Fibroblast of skin of left quadriceps (primary cell): ENCODE data around the gene DOCK1.

Source experiments
- DNase-seq, 2 experiments: peaks; one replicate each; pipeline ENCODE4 v3.0.0-alpha.2; 2013; ENCODE audit warnings: low read depth in 2 of 2

DOCK1 gene

GRCh38 chr10:127398140-127398970, 493.1 kb downstream of the DOCK1 start:
- DNase-seq: peak; percentile 6 to 13

GRCh38 chr10:127398971-127399365, 493.7 kb downstream of the DOCK1 start:
- DNase-seq: no peak

- no peak for DNase-seq
These were observed 494.4 kb downstream of the DOCK1 start for GRCh38 chr10:127399668-127400067.

DNA sequence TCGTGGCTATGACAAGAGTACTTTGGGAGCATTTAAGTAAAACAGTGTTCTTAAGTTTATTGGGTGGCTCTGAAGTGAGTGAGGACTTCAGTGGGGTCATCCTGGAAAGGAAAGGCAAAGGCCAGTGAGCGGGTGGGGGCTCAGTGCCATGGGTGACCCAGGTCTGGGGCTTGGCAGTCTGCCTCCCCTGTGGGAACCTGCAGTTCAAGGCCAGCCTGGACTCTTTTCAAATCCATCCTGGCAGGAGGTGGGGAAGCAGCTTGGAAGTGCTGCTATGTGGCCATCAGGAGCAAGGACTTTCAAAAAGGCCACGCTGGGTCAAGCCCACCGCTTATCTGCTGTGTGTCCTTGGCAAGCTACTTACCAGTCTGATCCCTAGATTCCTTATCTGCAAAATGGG, 495.0 kb downstream of the DOCK1 start:
- no peak for DNase-seq

- DNase-seq: no peak
These were observed 497.6 kb downstream of the DOCK1 start for GRCh38 chr10:127402596-127403409.

- DNase-seq: peak in 1 of 2 experiments; percentile 7
These were observed 500.0 kb downstream of the DOCK1 start for GRCh38 chr10:127405221-127405620.

- no peak for DNase-seq
These were observed 500.9 kb downstream of the DOCK1 start for GRCh38 chr10:127406018-127406550.

DNA sequence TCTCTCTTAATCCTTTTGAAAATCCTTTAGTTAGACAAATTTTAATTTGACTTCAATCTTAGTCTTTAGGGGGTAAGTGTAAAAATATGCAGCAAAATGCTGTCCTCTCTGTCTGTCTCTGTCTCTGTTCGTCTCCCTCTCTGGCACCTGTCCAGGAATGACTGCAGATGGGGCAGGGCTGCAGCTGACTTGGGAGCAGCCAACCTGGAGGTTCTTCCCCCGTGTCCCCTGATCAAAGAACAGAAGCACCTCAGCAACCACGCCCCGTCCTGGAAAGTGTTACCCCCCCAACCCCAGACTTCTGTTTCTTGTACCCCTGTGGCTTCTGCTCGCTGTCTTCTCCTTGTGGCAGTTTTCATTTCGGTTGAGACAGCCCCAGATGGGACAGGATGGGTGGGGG, 502.3 kb downstream of the DOCK1 start:
- DNase-seq: no peak

DNA sequence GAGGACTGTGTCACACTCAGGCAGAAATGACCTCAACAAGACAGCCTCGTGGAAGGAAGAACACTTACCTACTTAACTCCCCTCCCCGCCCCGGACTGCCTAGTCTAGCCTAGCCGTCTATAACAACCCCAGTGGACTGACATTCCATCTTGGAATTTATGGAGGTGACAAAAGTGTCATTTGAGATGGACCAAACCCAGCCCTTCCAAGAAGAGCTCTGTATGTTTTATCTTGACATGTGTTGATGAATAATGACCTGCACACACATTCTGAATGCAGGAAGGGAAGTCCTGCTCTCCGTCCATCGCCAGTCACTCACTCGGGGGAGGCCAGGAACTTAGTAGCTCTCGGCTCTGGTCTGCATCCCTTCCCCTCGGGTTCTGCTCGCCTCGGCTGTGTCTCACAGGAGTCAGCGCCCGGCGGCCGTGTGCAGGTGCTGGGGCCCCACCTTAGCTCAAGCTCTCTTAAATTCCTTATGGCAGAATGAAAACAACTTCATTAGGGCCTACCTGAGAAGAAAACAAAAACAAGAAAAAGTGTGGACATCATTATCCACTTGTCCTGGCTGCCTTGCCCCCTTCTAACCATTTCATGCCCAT, 503.0 kb downstream of the DOCK1 start:
- DNase-seq: no peak

- DNase-seq: peak; percentile 53 to 64
These were observed 503.5 kb downstream of the DOCK1 start for GRCh38 chr10:127408733-127409132.

DNA sequence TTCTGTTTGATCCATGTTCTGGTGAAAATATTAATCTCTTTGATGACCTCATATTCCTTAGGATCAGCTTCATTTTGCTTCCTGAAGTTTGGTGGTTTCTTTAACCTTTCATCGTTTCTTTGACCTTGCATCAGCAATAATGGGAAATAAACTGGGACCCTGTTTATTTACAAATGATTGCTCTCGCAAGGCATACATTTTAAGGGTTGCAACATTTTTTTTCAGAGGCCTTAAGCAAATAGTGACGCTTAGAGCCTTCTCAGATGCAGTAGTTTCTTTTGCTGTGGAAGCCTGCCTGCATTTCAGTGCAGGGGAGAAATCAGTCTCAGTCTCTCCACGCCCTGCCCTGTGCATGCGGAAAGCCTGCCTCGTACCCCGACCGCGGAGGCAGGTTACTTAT, 504.8 kb downstream of the DOCK1 start:
- no peak for DNase-seq

DNA sequence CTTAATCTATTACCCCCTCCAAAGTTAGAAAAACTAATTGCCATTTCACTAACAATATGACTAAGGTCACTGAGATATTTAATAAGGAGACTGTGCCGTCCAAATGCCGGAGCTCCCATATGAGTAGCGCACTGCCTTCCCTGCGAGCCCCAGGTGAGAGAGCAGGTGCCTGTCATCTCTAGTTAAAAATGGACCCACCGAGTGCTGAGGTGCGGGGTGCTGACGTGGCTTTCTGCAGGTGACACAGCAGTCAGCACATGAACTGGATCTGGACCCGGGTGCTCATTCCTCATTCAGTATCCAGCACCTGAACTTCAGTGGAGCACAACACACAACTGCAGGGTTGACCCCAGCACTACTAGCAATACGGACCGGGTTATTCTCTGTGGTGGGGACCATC, 505.8 kb downstream of the DOCK1 start:
- DNase-seq: no peak

- DNase-seq: no peak
These were observed 508.1 kb downstream of the DOCK1 start for GRCh38 chr10:127413326-127413725.

DNA sequence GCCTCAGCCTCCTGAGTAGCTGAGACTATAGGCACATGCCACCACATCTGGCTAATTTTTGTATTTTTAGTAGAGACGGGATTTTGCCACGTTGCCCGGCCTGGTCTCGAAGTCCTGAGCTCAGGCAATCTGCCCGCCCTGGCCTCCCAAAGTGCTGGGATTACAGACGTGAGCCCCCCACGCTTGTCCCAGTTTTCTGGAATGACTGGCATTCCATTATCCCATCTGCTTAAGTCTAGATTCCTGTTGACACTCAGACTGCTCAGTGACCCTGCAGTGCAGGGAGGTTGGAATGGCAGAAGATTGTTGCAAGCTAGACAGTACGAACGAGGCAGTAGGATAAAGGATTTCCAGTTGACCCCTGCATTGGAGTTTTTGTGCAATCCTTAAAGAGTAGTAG, 508.8 kb downstream of the DOCK1 start:
- DNase-seq: no peak

GRCh38 chr10:127415116-127415515, 509.9 kb downstream of the DOCK1 start:
- no peak for DNase-seq

GRCh38 chr10:127415901-127416581, 510.8 kb downstream of the DOCK1 start:
- no peak for DNase-seq

DNA sequence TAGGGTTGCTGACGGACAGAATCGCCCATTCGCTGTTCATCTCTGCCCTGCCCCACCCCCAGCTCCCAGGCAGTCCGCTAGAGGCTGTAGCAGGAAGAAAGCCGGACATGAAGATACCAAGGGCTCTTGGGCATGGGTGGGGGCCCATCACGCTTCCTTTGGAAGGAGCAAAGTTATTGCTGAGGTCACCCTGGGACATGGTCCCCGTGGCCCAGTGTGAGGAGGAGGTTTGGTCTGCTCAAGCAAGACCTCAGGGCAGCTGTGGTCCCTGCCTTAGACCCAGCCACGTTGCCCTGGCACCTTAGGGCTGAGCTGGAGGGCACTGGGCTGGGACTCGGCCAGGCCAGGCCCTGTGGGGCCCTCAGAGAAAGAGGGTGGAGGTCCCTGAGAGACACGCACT, 511.8 kb downstream of the DOCK1 start:
- DNase-seq: no peak

GRCh38 chr10:127417686-127418401, 512.6 kb downstream of the DOCK1 start:
- DNase-seq: no peak

DNA sequence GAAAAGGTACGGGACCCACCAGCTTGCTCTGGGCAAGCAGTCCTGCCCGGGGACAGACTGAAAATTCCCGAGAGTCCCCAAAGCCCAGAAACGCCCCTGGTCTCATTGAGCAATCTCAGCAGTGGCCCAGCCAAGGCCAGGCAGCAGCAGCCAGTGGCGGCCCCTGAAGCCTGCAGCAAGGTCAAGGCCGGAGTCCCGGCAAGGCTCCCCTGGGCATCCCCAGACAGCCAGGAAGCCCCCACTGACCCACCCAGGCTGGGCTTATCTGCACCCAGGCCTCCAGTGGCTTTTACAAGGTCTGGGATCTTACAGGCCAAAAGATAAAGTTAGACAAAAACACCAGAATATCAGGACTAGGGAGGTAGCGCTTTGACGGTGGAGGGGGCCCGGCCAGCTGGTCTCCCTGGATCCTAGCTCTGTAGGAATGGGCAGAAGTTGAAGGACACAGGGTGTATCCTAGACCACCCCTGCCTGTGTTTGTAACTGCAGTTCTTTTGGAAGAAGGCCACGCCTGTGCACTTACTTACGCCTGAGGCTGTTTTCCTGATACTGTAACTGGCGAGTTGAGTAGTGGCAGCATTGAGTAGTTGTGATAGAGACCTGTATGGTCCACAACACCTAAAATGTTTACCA, 513.4 kb downstream of the DOCK1 start:
- no peak for DNase-seq

DNA sequence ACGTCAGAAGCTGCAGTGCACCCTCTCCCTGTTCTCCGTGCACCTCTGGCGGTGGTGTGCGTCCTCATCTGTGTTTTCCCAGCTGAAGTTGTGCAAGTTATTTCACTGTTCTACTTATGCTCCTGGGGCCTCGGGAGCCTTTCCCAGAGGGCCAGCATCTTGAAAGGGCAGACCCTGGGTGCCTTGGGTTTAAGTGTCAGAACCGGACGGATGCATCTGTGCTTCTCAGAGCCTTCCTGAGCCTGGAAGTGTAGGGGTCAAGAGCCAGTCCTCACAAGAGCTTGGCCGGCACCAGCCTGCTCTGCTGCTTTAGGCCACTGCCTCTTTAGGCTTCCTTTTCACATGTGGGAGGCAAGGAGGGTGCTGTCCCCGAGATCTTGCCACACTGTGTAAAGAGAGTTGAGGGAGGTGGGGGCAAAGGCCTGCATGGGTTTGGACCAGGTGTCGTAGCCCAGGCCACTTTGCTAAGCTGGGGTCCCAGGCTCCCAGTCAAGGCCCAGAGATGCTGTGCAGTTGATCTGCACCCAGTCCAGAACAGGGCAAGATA, 515.0 kb downstream of the DOCK1 start:
- DNase-seq: no peak
